Natural killer cell (primary cell): Measurements from ENCODE around the gene KDM4C. TPM values are rescaled to one million over a fixed set of nuclear protein-coding genes. Genes with fewer than 3 reads are reported as not detected.

ENCODE experiments used
- ATAC-seq, 3 donors: fragments of 150-1000 bp in 2 of 3; fragments of 200-7000 bp in 1 of 3; cut with Tn5 transposase; 1 replicate in 1 of 3; 2 replicates in 2 of 3; pipeline ENCODE4 v1.10.0; 2021; ENCODE audit warnings: mild to moderate bottlenecking in 2 of 3, moderate library complexity in 2 of 3
- DNase-seq, 2 donors: peaks; one replicate each; pipeline versions ENCODE4 v3.0.0 to v3.0.0-alpha.2; 2013 to 2021; ENCODE audit warnings: mixed read lengths in 1 of 2
- H3K27ac ChIP-seq: one replicate; pipeline ENCODE4 v1.5.1; 2013; ENCODE audit warnings: mild to moderate bottlenecking, low read length
- H3K27me3 ChIP-seq: one replicate; pipeline ENCODE4 v1.6.1; 2013; ENCODE audit warnings: low read length; ENCODE audit not compliant: control insufficient read depth, insufficient read depth
- H3K36me3 ChIP-seq: one replicate; pipeline ENCODE4 v1.6.1; 2013; ENCODE audit warnings: low read length; ENCODE audit not compliant: control insufficient read depth, insufficient read depth
- H3K4me1 ChIP-seq: one replicate; pipeline ENCODE4 v1.6.1; 2013; ENCODE audit warnings: low read length; ENCODE audit not compliant: control insufficient read depth, insufficient read depth
- H3K4me3 ChIP-seq: one replicate; pipeline ENCODE4 v1.5.1; 2013; ENCODE audit warnings: low read length
- H3K9me3 ChIP-seq: one replicate; pipeline ENCODE4 v1.6.1; 2013; ENCODE audit warnings: low read length; ENCODE audit not compliant: control insufficient read depth, insufficient read depth
- H3K27ac Mint-ChIP-seq, 2 donors: one replicate each; pipeline ENCODE4 v1.8.0; 2022; ENCODE audit warnings: mild to moderate bottlenecking in 2 of 2, mixed read lengths in 2 of 2, moderate library complexity in 1 of 2
- H3K27me3 Mint-ChIP-seq, 2 donors: one replicate each; pipeline ENCODE4 v1.8.0; 2022; ENCODE audit warnings: low read depth in 2 of 2, mixed read lengths in 2 of 2
- H3K36me3 Mint-ChIP-seq: one replicate; pipeline ENCODE4 v1.8.0; 2022; ENCODE audit warnings: mixed read lengths
- H3K4me1 Mint-ChIP-seq, 2 donors: one replicate each; pipeline ENCODE4 v1.8.0; 2022; ENCODE audit warnings: mixed read lengths in 2 of 2
- H3K4me3 Mint-ChIP-seq: one replicate; pipeline ENCODE4 v1.8.0; 2022; ENCODE audit warnings: mild to moderate bottlenecking, moderate library complexity, mixed read lengths
- H3K9me3 Mint-ChIP-seq, 2 donors: one replicate each; pipeline ENCODE4 v1.8.0; 2022; ENCODE audit warnings: mixed read lengths in 2 of 2
- CTCF ChIP-seq: fragments of 200-600 bp; IDR thresholded peaks from one replicate; pipeline ENCODE4 v1.8.0; 2022; ENCODE audit warnings: antibody characterized with exemption
- WGBS: methylation state at CpG from one replicate; pipeline ENCODE4 v1.1.7; 2013; ENCODE audit warnings: missing lambda C conversion rate; ENCODE audit not compliant: insufficient coverage; 5-methylcytosine and 5-hydroxymethylcytosine counted together
- intact Hi-C: fragments of 100-400 bp; cut with micrococcal nuclease; formaldehyde crosslinking; loops from one replicate; pipeline ENCODE4 v1.14.2; 2022
- total RNA-seq, 4 donors: library from RNA; stranded (reverse); fragments of 120-200 nt in 1 of 4; gene quantifications; one replicate each; pipeline versions ENCODE4 v1.2.3 to v1.2.4, GENCODE V29; 2013 to 2022

The KDM4C gene
- total RNA-seq, 3 donors from 2014 or later (not counting 1 experiment from before 2014, with no cell fraction given), result 115 to 137 (median 116) TPM

GRCh38 chr9:7135735-7136134, 378.0 kb downstream of the KDM4C start:
- Histone ChIP-seq H3K27ac (no peak overlapping the region), H3K4me3 (no peak overlapping the region), H3K9me3 (no peaks in the 10 kb centered on the region), H3K36me3 (peaks cover 30% of the 10 kb centered on the region), H3K27me3 (no peaks in the 10 kb centered on the region), H3K4me1 (no peaks in the 10 kb centered on the region)
- TF ChIP-seq CTCF, result no peak
- Mint-ChIP-seq H3K9me3 (no peaks in the 10 kb centered on the region), H3K4me3 (no peak overlapping the region), H3K27me3 (no peaks in the 10 kb centered on the region), H3K27ac (peak overlapping the region in 1 of 2 donors; percentile 9), H3K36me3 (peaks cover 9% of the 10 kb centered on the region), H3K4me1 (peaks cover 0 to 10% of the 10 kb centered on the region in 2 donors)
- ATAC-seq (no peak), DNase-seq (no peak)
- intact Hi-C loops, result no loop called here
- WGBS, result 100% methylated on average over 4 of the region's 4 CpGs

- WGBS, result over 99% methylated on average over 6 of the region's 6 CpGs
These were observed 379.3 kb downstream of the KDM4C start for GRCh38 chr9:7137040-7137439.

GRCh38 chr9:7137571-7137970, 379.8 kb downstream of the KDM4C start:
- Mint-ChIP-seq H3K4me1 (peaks cover 4 to 16% of the 10 kb centered on the region in 2 donors), H3K9me3 (no peaks in the 10 kb centered on the region), H3K27ac (peak overlapping the region in 1 of 2 donors; percentile 49), H3K27me3 (no peaks in the 10 kb centered on the region), H3K36me3 (peaks cover 9% of the 10 kb centered on the region), H3K4me3 (no peak overlapping the region)
- H3K36me3 ChIP-seq, result peaks cover 25% of the 10 kb centered on the region
- no peak overlapping the region for H3K4me3 ChIP-seq
- DNase-seq (no peak), ATAC-seq (no peak)
- no peaks in the 10 kb centered on the region for H3K4me1 ChIP-seq
- no peak for TF ChIP-seq CTCF
- 95% methylated on average over 3 of the region's 5 CpGs for WGBS
- H3K9me3 ChIP-seq, result no peaks in the 10 kb centered on the region
- no peaks in the 10 kb centered on the region for H3K27me3 ChIP-seq
- H3K27ac ChIP-seq, result no peak overlapping the region
- intact Hi-C loops, result no loop called here

More at GRCh38 chr9:7137040-7137439, 379.3 kb downstream of the KDM4C start:
- ATAC-seq (no peak), DNase-seq (no peak)
- Mint-ChIP-seq H3K4me3 (no peak overlapping the region), H3K27me3 (no peaks in the 10 kb centered on the region), H3K36me3 (peaks cover 9% of the 10 kb centered on the region), H3K9me3 (no peaks in the 10 kb centered on the region), H3K27ac (no peak overlapping the region), H3K4me1 (peaks cover 4 to 11% of the 10 kb centered on the region in 2 donors)
- H3K4me1 ChIP-seq, result no peaks in the 10 kb centered on the region
- H3K9me3 ChIP-seq, result no peaks in the 10 kb centered on the region
- TF ChIP-seq CTCF, result no peak
- no peak overlapping the region for H3K27ac ChIP-seq
- intact Hi-C loops, result no loop called here
- peaks cover 25% of the 10 kb centered on the region for H3K36me3 ChIP-seq
- no peaks in the 10 kb centered on the region for H3K27me3 ChIP-seq
- H3K4me3 ChIP-seq, result no peak overlapping the region

- 96% methylated on average over 4 of the region's 4 CpGs for WGBS
- Histone ChIP-seq H3K36me3 (peaks cover 13% of the 10 kb centered on the region), H3K27me3 (no peaks in the 10 kb centered on the region), H3K9me3 (no peaks in the 10 kb centered on the region), H3K4me1 (no peaks in the 10 kb centered on the region), H3K4me3 (no peak overlapping the region), H3K27ac (no peak overlapping the region)
- ATAC-seq (no peak), DNase-seq (no peak)
- Mint-ChIP-seq H3K4me3 (no peak overlapping the region), H3K27ac (no peak overlapping the region), H3K27me3 (no peaks in the 10 kb centered on the region), H3K4me1 (peaks cover 4 to 18% of the 10 kb centered on the region in 2 donors), H3K9me3 (no peaks in the 10 kb centered on the region), H3K36me3 (peaks cover 9% of the 10 kb centered on the region)
- TF ChIP-seq CTCF, result no peak
- intact Hi-C loops, result no loop called here
These were observed 382.1 kb downstream of the KDM4C start for GRCh38 chr9:7139886-7140285.
